Measurements from ENCODE around the gene ZNF319. TPM values are rescaled to one million over a fixed set of nuclear protein-coding genes. Genes with fewer than 3 reads are reported as not detected.
A peak's percentile ranks its signal among the peaks of the same experiment; 100 is the strongest.

The ZNF319 gene
- total and polyA plus RNA-seq, 8 donors, result 1.4 to 11.0 (median 2.7) TPM; not detected in 1

DNA sequence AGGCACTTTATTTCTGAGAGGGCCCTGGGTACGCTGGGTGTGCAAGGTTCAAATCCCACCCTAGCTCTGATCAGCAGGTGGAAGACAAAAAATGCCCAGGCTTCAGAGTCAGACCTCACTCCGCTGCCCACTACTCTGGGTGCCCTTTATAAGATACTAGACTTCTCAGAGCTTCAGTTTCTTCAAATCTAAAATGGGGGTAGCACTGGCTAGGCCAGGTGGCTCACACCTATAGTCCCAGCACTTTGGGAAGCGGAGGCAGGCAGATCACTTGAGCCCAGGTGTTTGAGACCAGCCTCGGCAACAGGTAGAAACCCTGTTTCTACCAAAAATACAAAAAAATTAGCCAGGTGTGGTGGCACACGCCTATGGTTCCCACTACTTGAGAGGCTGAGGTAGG is 2.5 kb upstream of the ZNF319 start:
- H3K4me3 ChIP-seq, result no peak overlapping the region
- H3K36me3 ChIP-seq, result peaks cover 1 to 35% (median 28%) of the 10 kb centered on the region in 4 donors
- no peak overlapping the region for H3K27ac ChIP-seq
- H3K4me1 ChIP-seq, result peaks cover 25 to 47% (median 41%) of the 10 kb centered on the region in 4 donors
- H3K27me3 ChIP-seq, result no peaks in the 10 kb centered on the region
- intact Hi-C loops (cut with DNase I; ENCODE audit: low total_unique reads), result loop anchor here (10.0 kb wide), 1 partner anchor 248 kb away; no protein-coding TSS in a partner anchor
- DNase-seq, result no peak
- 92 to 97% (median 94%) methylated on average over 5 of the region's 5 CpGs for WGBS, 5 donors
- TF ChIP-seq, protein P1, sequence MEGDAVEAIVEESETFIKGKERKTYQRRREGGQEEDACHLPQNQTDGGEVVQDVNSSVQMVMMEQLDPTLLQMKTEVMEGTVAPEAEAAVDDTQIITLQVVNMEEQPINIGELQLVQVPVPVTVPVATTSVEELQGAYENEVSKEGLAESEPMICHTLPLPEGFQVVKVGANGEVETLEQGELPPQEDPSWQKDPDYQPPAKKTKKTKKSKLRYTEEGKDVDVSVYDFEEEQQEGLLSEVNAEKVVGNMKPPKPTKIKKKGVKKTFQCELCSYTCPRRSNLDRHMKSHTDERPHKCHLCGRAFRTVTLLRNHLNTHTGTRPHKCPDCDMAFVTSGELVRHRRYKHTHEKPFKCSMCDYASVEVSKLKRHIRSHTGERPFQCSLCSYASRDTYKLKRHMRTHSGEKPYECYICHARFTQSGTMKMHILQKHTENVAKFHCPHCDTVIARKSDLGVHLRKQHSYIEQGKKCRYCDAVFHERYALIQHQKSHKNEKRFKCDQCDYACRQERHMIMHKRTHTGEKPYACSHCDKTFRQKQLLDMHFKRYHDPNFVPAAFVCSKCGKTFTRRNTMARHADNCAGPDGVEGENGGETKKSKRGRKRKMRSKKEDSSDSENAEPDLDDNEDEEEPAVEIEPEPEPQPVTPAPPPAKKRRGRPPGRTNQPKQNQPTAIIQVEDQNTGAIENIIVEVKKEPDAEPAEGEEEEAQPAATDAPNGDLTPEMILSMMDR (IDR thresholded peaks at IDR 0.05), result no peak
- TF ChIP-seq POLR2AphosphoS5 (IDR thresholded peaks at IDR 0.05) (no peak), EP300 (IDR thresholded peaks at IDR 0.05) (no peak), POLR2A (IDR thresholded peaks at IDR 0.05) (no peak)
- H3K9me3 ChIP-seq, result no peaks in the 10 kb centered on the region

DNA sequence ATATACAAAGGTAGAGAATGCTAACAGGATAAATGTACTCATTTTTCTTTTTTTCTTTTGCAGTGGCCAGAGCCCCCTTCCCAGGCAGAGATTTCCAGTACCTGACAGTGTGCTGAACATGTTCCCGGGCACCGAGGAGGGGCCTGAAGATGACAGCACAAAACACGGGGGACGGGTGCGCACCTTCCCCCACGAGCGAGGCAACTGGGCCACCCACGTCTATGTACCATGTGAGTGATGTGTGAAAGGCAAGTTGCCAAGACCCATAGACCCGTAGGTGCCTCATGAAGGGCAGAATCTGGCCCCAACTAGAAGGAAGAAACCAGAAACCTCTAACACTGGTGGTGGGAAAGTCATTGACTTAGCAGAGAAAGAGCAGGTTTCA is 1.9 kb upstream of the ZNF319 start:
- Histone ChIP-seq H3K27ac (no peak overlapping the region), H3K36me3 (peaks cover 6 to 37% (median 34%) of the 10 kb centered on the region in 4 donors), H3K27me3 (no peaks in the 10 kb centered on the region), H3K4me3 (no peak overlapping the region), H3K4me1 (peaks cover 25 to 51% (median 44%) of the 10 kb centered on the region in 4 donors), H3K9me3 (no peaks in the 10 kb centered on the region)
- 81 to 87% (median 82%) methylated on average over 9 of the region's 9 CpGs for WGBS, 5 donors
- intact Hi-C loops (cut with DNase I; ENCODE audit: low total_unique reads), result loop anchor here (10.0 kb wide), 1 partner anchor 248 kb away; no protein-coding TSS in a partner anchor
- TF ChIP-seq, protein P1 (IDR thresholded peaks at IDR 0.05), result no peak
- TF ChIP-seq POLR2A (IDR thresholded peaks at IDR 0.05), result no peak
- TF ChIP-seq POLR2AphosphoS5 (IDR thresholded peaks at IDR 0.05), result no peak
- TF ChIP-seq EP300 (IDR thresholded peaks at IDR 0.05), result no peak
- no peak for DNase-seq

DNA sequence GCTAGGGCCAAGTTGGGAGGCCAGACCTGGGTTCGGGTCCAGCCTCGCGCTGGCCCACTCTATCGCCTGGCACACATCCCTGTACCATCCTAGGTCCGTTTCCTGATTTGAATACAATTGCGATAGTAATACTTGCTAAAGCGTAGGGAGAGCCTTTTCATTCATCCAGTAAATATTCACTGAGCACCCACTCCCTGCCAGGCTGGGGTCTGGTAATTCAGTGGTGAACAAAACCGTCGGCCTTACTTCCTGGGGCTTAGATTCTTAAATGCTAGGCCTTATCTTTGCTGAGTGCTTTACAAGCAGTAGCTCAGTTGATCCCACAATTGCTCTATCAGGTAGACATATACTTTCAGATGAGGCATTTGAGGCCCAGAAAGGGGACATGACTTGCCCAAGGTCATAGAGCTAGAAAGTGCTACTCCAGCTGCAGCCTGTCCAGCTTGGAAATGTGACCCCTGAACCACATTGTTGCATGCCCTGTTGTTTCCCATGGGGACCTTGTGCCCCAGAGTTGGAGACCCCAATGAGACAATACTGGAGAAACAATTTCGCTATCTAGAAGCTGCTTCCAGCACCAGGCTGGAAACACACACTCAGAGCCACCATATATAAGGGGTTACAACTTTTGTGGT is 1.4 kb upstream of the ZNF319 start:
- Histone ChIP-seq H3K4me1 (peaks cover 25 to 51% (median 44%) of the 10 kb centered on the region in 4 donors), H3K9me3 (no peaks in the 10 kb centered on the region), H3K4me3 (peak overlapping the region; percentile 60 to 84 (median 73)), H3K27me3 (no peaks in the 10 kb centered on the region), H3K36me3 (peaks cover 12 to 42% (median 36%) of the 10 kb centered on the region in 4 donors), H3K27ac (peak overlapping the region in 4 of 5 donors; percentile 88 to 94 (median 92))
- DNase-seq, result no peak
- TF ChIP-seq, protein P1 (IDR thresholded peaks at IDR 0.05), result no peak
- TF ChIP-seq POLR2AphosphoS5 (IDR thresholded peaks at IDR 0.05) (no peak), POLR2A (IDR thresholded peaks at IDR 0.05) (no peak), EP300 (IDR thresholded peaks at IDR 0.05) (no peak)
- intact Hi-C loops (cut with DNase I; ENCODE audit: low total_unique reads), result loop anchor here (10.0 kb wide), 1 partner anchor 247 kb away; no protein-coding TSS in a partner anchor
- WGBS, 5 donors, result 24 to 37% (median 28%) methylated on average over 7 to 10 of the region's 10 CpGs

DNA sequence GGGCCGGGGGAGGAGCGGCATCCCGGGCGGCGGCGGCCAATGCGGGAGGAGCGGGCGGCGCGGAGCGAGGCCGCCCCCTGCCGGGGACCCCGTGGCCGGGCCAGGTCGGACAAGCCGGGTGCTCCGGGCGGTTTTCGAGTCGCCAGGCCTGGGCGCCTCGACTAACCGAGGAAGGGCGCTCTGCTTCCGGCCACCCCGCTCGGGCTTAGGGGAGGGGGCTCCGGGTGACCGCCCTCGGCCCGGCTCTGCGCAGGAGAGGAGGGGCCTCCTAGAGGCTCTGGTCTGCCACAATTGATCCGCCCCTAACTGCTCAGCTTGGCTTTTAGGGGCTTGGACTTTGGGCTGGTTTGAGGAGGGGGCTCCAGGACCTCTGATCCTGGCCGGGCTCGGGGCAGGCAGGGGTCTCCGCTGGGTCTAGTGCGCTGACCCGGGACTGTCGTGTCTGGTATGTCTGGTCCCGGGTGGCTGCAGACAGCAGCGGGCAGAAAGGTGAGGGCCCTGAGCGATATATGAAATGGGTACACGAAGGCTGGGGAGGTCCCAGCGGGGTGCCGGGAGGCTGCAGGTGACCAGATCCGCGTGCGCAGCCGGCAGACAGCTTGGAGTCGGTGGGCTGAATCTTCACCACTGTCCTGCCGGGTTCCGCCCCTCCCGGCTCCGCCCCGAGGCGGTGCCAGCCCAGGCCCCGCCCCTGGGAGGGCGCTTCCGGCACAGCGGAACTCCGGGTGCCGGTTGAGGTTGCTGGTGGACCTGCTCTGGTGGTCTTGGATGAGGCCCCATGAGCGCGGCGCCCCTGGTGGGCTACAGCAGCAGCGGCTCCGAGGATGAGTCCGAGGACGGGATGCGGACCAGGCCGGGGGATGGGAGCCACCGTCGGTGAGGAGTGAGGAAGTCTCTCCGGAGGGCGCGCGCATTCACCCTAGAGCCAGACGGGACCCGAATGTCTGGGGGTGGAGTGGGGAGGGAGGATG is 519 bp upstream of the ZNF319 start, which contains the start of gene USB1:
USB1 (plus strand) TSS at position 702 of the 971 bp plus-strand sequence; CDS start at position 779, 77 bp downstream.
- intact Hi-C loops (cut with DNase I; ENCODE audit: low total_unique reads), result loop anchor here (10.0 kb wide), 1 partner anchor 246 kb away; no protein-coding TSS in a partner anchor
- peaks cover 21 to 44% (median 38%) of the 10 kb centered on the region in 4 donors for H3K36me3 ChIP-seq
- H3K4me3 ChIP-seq, result peak within 1 kb of the TSS; percentile 60 to 84 (median 73)
- WGBS, 5 donors, result 0 to 1% (median 0%) methylated on average over 27 to 81 of the region's 81 CpGs
- TF ChIP-seq POLR2A (IDR thresholded peaks at IDR 0.05), result no peak
- TF ChIP-seq POLR2AphosphoS5 (IDR thresholded peaks at IDR 0.05), result peak in 2 of 3 donors; percentile 72 to 87
- TF ChIP-seq, protein P1 (IDR thresholded peaks at IDR 0.05), result peak in 5 of 7 experiments; percentile 26 to 88 (median 61)
- no peaks in the 10 kb centered on the region for H3K27me3 ChIP-seq
- H3K9me3 ChIP-seq, result no peaks in the 10 kb centered on the region
- H3K4me1 ChIP-seq, result peaks cover 25 to 51% (median 44%) of the 10 kb centered on the region in 4 donors
- DNase-seq, result peak; percentile 89 to 95
- peak within 1 kb of the TSS; percentile 88 to 94 (median 92) for H3K27ac ChIP-seq

Measured in stomach (tissue), 9 donors.